Choroid plexus epithelial cell (primary cell): ENCODE measurements around the gene TMEM26.
A peak's percentile ranks its signal among the peaks of the same experiment; 100 is the strongest.

Experiments
- DNase-seq: peaks from one replicate; pipeline ENCODE4 v3.0.0-alpha.2; 2010; ENCODE audit warnings: low read depth
- H3K4me3 ChIP-seq: 2 replicates; pipeline ENCODE4 v1.5.1; 2011; ENCODE audit warnings: low read depth, mild to moderate bottlenecking, control low read depth, low read length, moderate library complexity
- TF ChIP-seq, protein P1 (sequence below): conservative IDR thresholded peaks from 2 replicates; pipeline ENCODE4 v1.5.1; 2011; ENCODE audit warnings: low read depth, mild to moderate bottlenecking, control low read depth, inconsistent platforms, low read length, moderate library complexity

TMEM26 gene

DNA sequence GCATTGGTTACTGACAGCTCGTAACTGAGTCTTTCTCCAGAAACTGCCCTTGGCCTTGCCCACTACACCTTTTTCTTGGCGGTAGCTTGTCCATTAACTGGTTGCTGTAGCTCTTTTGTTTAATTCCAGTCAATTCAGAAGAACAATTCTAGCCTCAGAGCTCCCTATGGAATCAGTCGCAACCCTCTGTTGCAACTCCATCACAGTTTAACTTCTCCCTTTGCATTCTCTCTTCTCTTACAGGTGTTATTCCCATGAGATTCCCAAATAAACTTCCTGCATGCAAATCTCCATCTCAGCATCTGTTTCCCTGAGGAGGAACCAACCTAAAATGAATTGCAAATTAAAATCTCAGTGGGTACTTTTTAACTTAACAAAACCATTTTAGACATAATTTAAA is 28.4 kb upstream of the TMEM26 start:
- no peak overlapping the region for H3K4me3 ChIP-seq
- no peak for DNase-seq
- TF ChIP-seq, protein P1, sequence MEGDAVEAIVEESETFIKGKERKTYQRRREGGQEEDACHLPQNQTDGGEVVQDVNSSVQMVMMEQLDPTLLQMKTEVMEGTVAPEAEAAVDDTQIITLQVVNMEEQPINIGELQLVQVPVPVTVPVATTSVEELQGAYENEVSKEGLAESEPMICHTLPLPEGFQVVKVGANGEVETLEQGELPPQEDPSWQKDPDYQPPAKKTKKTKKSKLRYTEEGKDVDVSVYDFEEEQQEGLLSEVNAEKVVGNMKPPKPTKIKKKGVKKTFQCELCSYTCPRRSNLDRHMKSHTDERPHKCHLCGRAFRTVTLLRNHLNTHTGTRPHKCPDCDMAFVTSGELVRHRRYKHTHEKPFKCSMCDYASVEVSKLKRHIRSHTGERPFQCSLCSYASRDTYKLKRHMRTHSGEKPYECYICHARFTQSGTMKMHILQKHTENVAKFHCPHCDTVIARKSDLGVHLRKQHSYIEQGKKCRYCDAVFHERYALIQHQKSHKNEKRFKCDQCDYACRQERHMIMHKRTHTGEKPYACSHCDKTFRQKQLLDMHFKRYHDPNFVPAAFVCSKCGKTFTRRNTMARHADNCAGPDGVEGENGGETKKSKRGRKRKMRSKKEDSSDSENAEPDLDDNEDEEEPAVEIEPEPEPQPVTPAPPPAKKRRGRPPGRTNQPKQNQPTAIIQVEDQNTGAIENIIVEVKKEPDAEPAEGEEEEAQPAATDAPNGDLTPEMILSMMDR: no peak

DNA sequence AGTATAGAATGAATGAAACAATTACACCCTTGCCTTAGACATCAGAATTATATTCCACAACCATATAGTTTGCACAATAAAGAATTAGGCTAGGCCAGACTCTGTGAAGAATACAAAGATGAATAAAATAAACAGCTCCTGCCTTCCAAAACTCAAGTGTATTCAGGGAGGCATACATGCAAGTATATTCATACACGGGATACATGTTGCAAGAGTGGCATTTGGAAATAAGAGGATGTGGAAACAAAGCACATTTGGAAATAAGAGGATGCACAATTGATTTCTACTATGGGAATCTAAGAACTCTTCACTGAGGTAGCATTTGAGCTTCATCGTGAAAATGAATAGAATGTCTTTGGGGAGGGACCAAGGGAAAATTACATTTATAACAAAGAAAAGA is 27.0 kb upstream of the TMEM26 start:
- H3K4me3 ChIP-seq: no peak overlapping the region
- no peak for DNase-seq
- TF ChIP-seq, protein P1: no peak

DNA sequence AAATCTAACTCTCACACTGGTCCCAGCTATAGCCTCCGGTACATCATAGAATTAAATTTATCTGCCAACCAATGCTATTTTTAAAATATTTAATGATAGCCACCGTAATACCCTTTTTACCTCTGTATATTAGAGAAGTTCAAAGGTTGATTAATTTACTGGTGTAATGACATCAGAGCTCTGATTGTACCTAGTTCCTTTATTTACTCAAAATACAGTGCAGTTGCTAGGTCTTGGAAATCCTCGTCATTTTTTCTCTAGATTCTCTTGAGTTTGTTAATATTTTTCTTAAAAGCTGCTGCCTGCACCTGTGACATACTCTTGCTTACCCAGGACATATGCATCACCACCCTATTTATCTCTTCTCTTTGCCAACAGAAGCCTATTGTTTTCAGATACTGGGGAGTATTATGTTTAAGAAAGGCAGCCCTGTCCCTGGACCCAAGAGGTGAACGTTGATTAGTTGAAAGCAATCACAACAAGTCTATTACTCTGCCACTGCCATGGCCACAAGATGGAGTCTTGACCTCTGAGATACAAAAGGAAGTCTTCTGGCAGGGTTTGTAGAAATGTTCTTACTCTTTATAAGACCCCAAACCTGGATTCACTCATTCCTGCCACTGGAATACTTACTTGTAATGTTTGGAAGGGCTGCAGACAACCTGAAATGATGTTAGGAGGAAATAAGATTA is 25.6 kb upstream of the TMEM26 start:
- DNase-seq: peak; percentile 7
- no peak overlapping the region for H3K4me3 ChIP-seq
- TF ChIP-seq, protein P1: no peak

DNA sequence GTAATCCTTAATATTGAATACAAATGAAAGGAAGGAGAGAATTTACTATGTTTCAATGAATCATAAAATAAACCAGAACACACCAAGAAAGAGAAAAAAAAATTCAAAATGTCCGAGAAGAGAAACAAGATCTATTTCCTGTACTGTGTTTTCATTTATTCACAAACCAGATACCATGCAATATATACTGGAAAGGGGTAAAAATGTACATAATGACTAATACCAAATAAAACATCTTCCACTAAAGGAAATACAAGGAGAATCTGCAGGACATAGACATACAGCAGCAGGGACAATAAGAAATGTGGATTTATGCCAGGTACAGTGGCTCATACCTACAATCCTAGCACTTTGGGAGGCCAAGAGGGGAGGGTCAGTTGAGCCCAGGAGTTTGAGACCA is 24.3 kb upstream of the TMEM26 start:
- no peak overlapping the region for H3K4me3 ChIP-seq
- TF ChIP-seq, protein P1: no peak
- DNase-seq: no peak

DNA sequence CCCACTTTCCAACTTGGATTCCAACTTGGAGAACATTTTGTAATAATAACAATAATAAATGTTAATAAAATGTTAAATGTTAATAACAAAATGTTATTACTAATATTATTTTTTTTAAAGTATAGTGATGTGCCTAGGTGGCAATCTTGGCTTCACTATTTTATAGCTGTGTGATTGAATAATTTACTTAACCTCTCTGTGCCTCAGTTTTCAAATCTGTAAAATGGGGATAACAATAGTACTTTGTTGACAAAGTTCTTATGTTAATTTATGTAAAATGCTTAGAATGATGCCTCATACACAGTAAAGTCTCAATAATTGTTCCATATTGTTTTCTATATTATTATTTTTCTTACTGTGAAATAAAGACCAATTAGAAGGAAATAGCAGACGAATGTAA is 23.3 kb upstream of the TMEM26 start:
- TF ChIP-seq, protein P1: no peak
- DNase-seq: no peak
- H3K4me3 ChIP-seq: no peak overlapping the region

DNA sequence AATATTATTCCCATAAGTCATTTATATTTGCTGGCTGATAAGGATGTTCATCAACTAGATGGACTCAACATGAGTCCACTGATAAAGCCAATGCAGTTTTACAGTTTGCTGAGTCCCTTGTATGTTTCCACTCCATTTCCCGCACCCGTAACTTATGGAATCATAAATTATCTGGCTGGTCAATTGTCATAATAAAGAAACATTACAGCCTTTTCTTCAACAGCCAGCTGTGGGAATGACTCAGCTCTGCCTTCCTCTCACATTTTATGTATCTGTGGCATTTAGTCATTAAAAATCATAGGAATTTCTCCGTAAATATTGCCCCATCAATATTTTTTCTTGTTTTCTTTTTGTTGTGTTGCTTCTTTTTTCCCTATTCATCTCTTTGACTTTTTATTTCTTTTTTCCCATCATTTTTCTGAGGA is 22.3 kb upstream of the TMEM26 start:
- DNase-seq: peak; percentile 64
- TF ChIP-seq, protein P1: no peak

DNA sequence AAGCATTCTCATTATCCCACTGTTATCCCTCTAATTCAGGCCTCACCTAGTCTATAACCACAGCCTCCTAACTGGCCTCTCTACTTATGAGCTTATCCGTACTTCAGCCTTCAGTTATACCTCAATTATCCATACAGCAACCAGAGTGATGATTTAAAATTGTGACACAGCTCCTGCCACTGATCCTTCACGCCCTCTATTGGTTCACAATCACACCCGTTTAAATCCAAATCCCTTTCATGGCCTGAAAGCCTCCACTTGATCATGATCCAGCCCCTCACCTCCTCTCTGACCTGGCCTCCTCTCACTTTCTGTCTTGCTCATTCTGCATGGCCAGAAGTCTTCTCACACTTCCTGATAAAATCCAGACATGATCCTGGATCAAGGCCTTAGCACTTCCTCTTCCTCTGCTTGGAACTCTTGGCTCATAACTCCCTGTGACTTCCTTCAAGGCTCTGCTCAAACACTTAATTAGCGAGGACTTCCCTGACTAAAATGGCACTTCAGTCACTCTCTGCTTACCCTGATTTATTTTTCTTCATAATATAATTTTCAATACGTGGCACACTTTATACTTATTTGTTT is 19.0 kb upstream of the TMEM26 start:
- no peak for DNase-seq
- TF ChIP-seq, protein P1: no peak
- no peak overlapping the region for H3K4me3 ChIP-seq

More for the DNA sequence above, 22.3 kb upstream of the TMEM26 start:
- H3K4me3 ChIP-seq: no peak overlapping the region
